OCI-LY3 (cell line): ENCODE results near the gene MARCHF3.

Source experiments
- H2AFZ ChIP-seq: fragments of 200-600, 300-600 bp; shearing (Covaris generic); 2 replicates; pipeline ENCODE4 v1.6.0; 2014; ENCODE audit warnings: antibody characterized with exemption, low read depth, low read length
- H3K27ac ChIP-seq: fragments of 200-600, 300-600 bp; sonication (generic); 2 replicates; pipeline ENCODE4 v1.5.1; 2014; ENCODE audit warnings: mild to moderate bottlenecking, low read length, moderate library complexity, mixed read lengths
- H3K27me3 ChIP-seq: fragments of 200-600, 300-600 bp; sonication (generic); 2 replicates; pipeline ENCODE4 v1.6.1; 2014; ENCODE audit warnings: low read depth, low read length, mixed read lengths
- H3K36me3 ChIP-seq: fragments of 200-600, 300-600 bp; sonication (generic); replicated peaks from 2 replicates; pipeline ENCODE3; 2014; ENCODE audit warnings: low read depth, low read length, mixed read lengths
- H3K4me1 ChIP-seq: fragments of 300-600, 200-600 bp; sonication (generic); 2 replicates; pipeline ENCODE4 v1.6.1; 2014; ENCODE audit warnings: low read length, mixed read lengths
- H3K4me2 ChIP-seq: fragments of 200-600, 300-600 bp; sonication (generic); 2 replicates; pipeline ENCODE4 v1.6.1; 2014; ENCODE audit warnings: low read length, mixed read lengths
- H3K4me3 ChIP-seq: fragments of 300-600, 200-600 bp; sonication (generic); 2 replicates; pipeline ENCODE4 v1.5.1; 2014; ENCODE audit warnings: antibody characterized with exemption, mild to moderate bottlenecking, low read length, moderate library complexity
- H3K79me2 ChIP-seq: fragments of 300-600, 200-600 bp; shearing (Covaris generic); 2 replicates; pipeline ENCODE4 v1.6.1; 2014; ENCODE audit warnings: mild to moderate bottlenecking, low read length, mixed read lengths
- H3K9ac ChIP-seq: fragments of 300-600, 200-600 bp; shearing (Covaris generic); 2 replicates; pipeline ENCODE4 v1.6.0; 2014; ENCODE audit warnings: mild to moderate bottlenecking, low read length, moderate library complexity
- H3K9me3 ChIP-seq: fragments of 200-600, 300-600 bp; shearing (Covaris generic); 2 replicates; pipeline ENCODE4 v1.6.1; 2014; ENCODE audit warnings: low read length, mixed read lengths; ENCODE audit not compliant: insufficient read depth
- H4K20me1 ChIP-seq: fragments of 200-600, 300-600 bp; sonication (generic); 2 replicates; pipeline ENCODE4 v1.6.1; 2016; ENCODE audit warnings: low read length, mixed read lengths; ENCODE audit not compliant: insufficient read depth
- EZH2phosphoT487 ChIP-seq: fragments of 200-600 bp; shearing (Covaris generic); IDR thresholded peaks from 2 replicates; pipeline ENCODE4 v1.6.1; 2018; ENCODE audit warnings: antibody characterized with exemption, mixed run types, low read depth
- TF ChIP-seq, protein P1 (sequence below): fragments of 200-600, 300-600 bp; sonication (generic); IDR thresholded peaks from 2 replicates; pipeline ENCODE4 v1.5.1; 2014; ENCODE audit warnings: antibody characterized with exemption, low read length, low read depth

MARCHF3 gene

DNA sequence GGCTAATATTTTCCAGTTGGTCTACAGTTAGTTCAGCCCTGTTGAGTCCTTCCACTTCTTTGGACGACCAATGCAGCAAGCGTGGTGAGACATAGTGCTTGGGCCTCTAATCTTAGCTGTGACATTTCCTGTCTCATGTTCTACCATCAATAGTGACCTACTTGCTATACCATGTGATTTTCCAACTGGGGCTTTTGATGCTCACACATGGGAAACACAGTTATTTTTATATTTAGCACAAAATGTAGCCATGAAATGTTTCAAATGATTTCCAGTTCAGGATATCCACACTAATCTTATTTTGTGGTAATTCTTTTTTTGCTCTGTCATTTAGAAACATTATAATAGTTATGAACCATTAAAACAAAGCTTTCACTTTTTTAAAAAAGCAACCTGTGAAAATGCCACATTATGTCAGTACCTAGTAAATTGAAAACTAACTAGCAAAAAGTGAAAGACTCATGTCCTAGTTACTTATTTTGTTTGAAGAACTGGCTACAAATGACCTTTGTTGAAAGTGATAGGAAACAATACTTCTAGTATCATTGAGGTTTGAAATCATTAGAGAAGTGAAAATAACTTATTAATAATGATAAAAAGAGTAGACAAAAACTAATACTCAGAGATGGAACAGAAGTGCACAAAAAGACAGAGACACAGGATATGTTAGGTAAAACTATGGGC lies 18.3 kb downstream of the MARCHF3 start:
- peaks cover 3% of the 10 kb centered on the region; the same call in 1 of the 2 replicates for H3K79me2 ChIP-seq
- peak overlapping the region; percentile 35 for H3K4me2 ChIP-seq
- H3K36me3 ChIP-seq, result no peaks in the 10 kb centered on the region
- TF ChIP-seq EZH2phosphoT487, result no peak
- TF ChIP-seq, protein P1, sequence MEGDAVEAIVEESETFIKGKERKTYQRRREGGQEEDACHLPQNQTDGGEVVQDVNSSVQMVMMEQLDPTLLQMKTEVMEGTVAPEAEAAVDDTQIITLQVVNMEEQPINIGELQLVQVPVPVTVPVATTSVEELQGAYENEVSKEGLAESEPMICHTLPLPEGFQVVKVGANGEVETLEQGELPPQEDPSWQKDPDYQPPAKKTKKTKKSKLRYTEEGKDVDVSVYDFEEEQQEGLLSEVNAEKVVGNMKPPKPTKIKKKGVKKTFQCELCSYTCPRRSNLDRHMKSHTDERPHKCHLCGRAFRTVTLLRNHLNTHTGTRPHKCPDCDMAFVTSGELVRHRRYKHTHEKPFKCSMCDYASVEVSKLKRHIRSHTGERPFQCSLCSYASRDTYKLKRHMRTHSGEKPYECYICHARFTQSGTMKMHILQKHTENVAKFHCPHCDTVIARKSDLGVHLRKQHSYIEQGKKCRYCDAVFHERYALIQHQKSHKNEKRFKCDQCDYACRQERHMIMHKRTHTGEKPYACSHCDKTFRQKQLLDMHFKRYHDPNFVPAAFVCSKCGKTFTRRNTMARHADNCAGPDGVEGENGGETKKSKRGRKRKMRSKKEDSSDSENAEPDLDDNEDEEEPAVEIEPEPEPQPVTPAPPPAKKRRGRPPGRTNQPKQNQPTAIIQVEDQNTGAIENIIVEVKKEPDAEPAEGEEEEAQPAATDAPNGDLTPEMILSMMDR, result no peak
- no peaks in the 10 kb centered on the region for H3K9me3 ChIP-seq
- H3K4me3 ChIP-seq, result no peak overlapping the region
- no peak overlapping the region for H3K9ac ChIP-seq
- no peaks in the 10 kb centered on the region for H4K20me1 ChIP-seq
- no peaks in the 10 kb centered on the region for H3K27me3 ChIP-seq
- no peak overlapping the region for H2AFZ ChIP-seq
- H3K27ac ChIP-seq, result peak overlapping the region; percentile 44
- H3K4me1 ChIP-seq, result peaks cover 52% of the 10 kb centered on the region

DNA sequence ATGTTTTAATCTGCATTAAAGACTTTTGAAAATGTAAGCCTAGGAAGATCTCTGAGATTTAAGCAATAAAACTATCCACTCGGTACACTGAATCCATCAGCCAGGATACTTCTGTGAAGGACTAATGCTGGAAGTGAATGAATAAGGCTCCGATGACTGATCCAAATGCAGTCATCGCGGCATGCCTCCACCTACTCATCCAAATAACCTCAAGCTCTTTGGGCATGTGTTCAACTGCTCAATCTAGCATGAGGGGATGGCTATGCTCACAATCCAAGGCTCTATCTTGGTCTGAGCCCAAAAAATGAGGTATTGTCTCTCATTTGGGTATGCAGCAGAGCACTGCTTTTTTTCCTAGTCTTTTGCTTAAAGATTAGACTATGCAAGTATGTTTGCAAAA lies 19.2 kb downstream of the MARCHF3 start:
- no peak overlapping the region for H2AFZ ChIP-seq
- no peaks in the 10 kb centered on the region for H3K27me3 ChIP-seq
- no peaks in the 10 kb centered on the region for H3K36me3 ChIP-seq
- no peak overlapping the region for H3K4me2 ChIP-seq
- H3K79me2 ChIP-seq, result peaks cover 3% of the 10 kb centered on the region; the same call in 1 of the 2 replicates
- H4K20me1 ChIP-seq, result no peaks in the 10 kb centered on the region
- no peak overlapping the region for H3K9ac ChIP-seq
- peaks cover 52% of the 10 kb centered on the region for H3K4me1 ChIP-seq
- H3K4me3 ChIP-seq, result no peak overlapping the region
- no peak overlapping the region for H3K27ac ChIP-seq
- no peaks in the 10 kb centered on the region for H3K9me3 ChIP-seq
- no peak for TF ChIP-seq EZH2phosphoT487
- TF ChIP-seq, protein P1, result no peak

DNA sequence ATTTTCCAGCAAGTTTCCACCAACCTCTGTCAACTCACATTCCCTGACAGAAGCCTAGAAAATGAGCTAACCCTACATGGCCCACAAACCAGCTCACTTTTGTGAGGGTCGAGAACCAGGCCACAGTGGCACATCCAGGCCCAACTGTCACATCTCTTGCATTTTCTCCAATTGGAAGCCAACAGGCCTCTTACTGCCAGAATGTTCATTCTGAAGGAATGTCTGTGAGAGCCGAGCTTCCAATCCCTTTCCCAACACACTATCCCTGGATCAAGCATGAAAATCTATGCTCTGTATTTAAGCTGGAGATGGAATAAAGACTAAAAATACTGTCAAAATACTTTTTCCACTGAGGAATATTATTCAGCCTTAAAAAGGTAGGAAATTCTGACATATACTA lies 20.0 kb downstream of the MARCHF3 start:
- Histone ChIP-seq H3K27me3 (no peaks in the 10 kb centered on the region), H3K79me2 (peaks cover 3% of the 10 kb centered on the region; the same call in 1 of the 2 replicates), H3K9me3 (no peaks in the 10 kb centered on the region), H3K36me3 (no peaks in the 10 kb centered on the region), H3K9ac (no peak overlapping the region), H2AFZ (no peak overlapping the region), H3K4me3 (no peak overlapping the region), H3K4me2 (no peak overlapping the region), H3K4me1 (peaks cover 50% of the 10 kb centered on the region), H3K27ac (no peak overlapping the region), H4K20me1 (no peaks in the 10 kb centered on the region)
- TF ChIP-seq, protein P1, result no peak

GRCh38 chr5:127009784-127010183 lies 20.6 kb downstream of the MARCHF3 start:
- Histone ChIP-seq H3K4me2 (no peak overlapping the region), H3K27me3 (no peaks in the 10 kb centered on the region)
- TF ChIP-seq, protein P1, result no peak
- TF ChIP-seq EZH2phosphoT487, result no peak

More at GRCh38 chr5:127009784-127010183, 20.6 kb downstream of the MARCHF3 start:
- Histone ChIP-seq H3K4me3 (no peak overlapping the region), H2AFZ (no peak overlapping the region), H3K79me2 (peaks cover 3% of the 10 kb centered on the region; the same call in 1 of the 2 replicates), H3K36me3 (no peaks in the 10 kb centered on the region), H3K4me1 (peaks cover 44% of the 10 kb centered on the region), H3K27ac (no peak overlapping the region), H4K20me1 (no peaks in the 10 kb centered on the region), H3K9me3 (no peaks in the 10 kb centered on the region), H3K9ac (no peak overlapping the region)
